ENCODE measurements around the gene MND1.

Gene MND1

DNA sequence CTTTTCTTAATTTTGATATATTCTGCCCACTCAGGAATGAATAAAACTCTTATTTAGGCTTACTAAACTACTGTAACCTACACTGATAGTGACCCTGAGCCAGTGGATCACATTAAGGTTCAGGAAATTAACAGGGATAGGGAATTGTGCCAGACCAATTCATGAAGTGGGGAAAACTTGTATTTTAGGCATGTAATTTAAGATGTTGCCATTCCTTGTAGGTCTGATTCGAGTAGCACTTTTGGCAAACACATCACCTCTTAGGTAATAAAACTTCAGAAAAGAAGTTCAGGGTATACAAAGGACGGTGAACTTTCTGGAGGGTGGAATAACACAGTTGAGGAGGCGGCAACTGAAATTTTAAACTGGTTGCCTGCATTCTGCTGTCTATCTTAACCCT is 54.9 kb downstream of the MND1 start:
- Histone ChIP-seq H3K4me2 (ENCODE audit: low read length) (no peak overlapping the region), H2AFZ (ENCODE audit: low read length) (no peak overlapping the region), H4K20me1 (ENCODE audit: insufficient read depth, low read length) (no peaks in the 10 kb centered on the region), H3K9me2 (ENCODE audit: low read depth, low read length) (no peaks in the 10 kb centered on the region), H3K27me3 (ENCODE audit: insufficient read depth, low read length) (no peaks in the 10 kb centered on the region), H3K9me3 (ENCODE audit: low read length) (0 out of 2 replicates have a peak, but pooled peaks cover 8% of the 10 kb centered on the region), H3K27ac (ENCODE audit: low read depth, low read length, poor library complexity, severe bottlenecking) (peak overlapping the region; percentile 61), H3K4me3 (ENCODE audit: low read depth, low read length, poor library complexity, severe bottlenecking) (no peak overlapping the region), H3F3A (ENCODE audit: insufficient read depth, low read length) (no peaks in the 10 kb centered on the region), H3K79me2 (ENCODE audit: insufficient read depth, low read length) (no peaks in the 10 kb centered on the region), H3K4me1 (ENCODE audit: insufficient read depth, low read length, severe bottlenecking) (peaks cover 33% of the 10 kb centered on the region), H3K9ac (ENCODE audit: low read length) (no peak overlapping the region), H3K36me3 (ENCODE audit: insufficient read depth, low read length) (peaks cover 73% of the 10 kb centered on the region)
- TF ChIP-seq EZH2 (IDR thresholded peaks at IDR 0.05; ENCODE audit: borderline replicate concordance, low read length) = no peak
- TF ChIP-seq, protein P1, sequence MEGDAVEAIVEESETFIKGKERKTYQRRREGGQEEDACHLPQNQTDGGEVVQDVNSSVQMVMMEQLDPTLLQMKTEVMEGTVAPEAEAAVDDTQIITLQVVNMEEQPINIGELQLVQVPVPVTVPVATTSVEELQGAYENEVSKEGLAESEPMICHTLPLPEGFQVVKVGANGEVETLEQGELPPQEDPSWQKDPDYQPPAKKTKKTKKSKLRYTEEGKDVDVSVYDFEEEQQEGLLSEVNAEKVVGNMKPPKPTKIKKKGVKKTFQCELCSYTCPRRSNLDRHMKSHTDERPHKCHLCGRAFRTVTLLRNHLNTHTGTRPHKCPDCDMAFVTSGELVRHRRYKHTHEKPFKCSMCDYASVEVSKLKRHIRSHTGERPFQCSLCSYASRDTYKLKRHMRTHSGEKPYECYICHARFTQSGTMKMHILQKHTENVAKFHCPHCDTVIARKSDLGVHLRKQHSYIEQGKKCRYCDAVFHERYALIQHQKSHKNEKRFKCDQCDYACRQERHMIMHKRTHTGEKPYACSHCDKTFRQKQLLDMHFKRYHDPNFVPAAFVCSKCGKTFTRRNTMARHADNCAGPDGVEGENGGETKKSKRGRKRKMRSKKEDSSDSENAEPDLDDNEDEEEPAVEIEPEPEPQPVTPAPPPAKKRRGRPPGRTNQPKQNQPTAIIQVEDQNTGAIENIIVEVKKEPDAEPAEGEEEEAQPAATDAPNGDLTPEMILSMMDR (IDR thresholded peaks at IDR 0.05; ENCODE audit: low read length) = no peak

DNA sequence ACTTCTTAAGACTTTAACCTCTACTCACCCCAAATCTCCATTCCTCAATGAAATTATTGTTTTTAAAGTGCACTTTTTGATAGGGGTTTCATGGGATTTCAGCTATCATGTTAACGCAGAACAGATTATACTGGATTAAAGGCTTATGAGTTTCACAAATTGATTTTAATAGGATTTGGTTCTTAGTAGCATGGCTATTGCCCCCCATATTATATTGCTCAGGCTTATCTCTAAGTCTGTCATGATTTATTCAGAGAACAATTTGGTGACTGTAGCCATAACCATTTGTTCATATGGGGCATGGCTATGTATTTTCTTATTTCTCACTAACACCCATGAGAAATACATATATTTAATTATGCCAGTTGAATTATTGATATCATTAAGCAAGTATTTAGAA is 57.0 kb downstream of the MND1 start:
- Histone ChIP-seq H3K4me1 (ENCODE audit: insufficient read depth, low read length, severe bottlenecking) (peaks cover 30% of the 10 kb centered on the region), H3K9ac (ENCODE audit: low read length) (no peak overlapping the region), H3K4me2 (ENCODE audit: low read length) (no peak overlapping the region), H3K27ac (ENCODE audit: low read depth, low read length, poor library complexity, severe bottlenecking) (no peak overlapping the region), H3K27me3 (ENCODE audit: insufficient read depth, low read length) (no peaks in the 10 kb centered on the region), H3K36me3 (ENCODE audit: insufficient read depth, low read length) (peaks cover 83% of the 10 kb centered on the region), H4K20me1 (ENCODE audit: insufficient read depth, low read length) (no peaks in the 10 kb centered on the region), H3K79me2 (ENCODE audit: insufficient read depth, low read length) (no peaks in the 10 kb centered on the region), H3K9me2 (ENCODE audit: low read depth, low read length) (no peaks in the 10 kb centered on the region), H2AFZ (ENCODE audit: low read length) (no peak overlapping the region), H3K9me3 (ENCODE audit: low read length) (0 out of 2 replicates have a peak, but pooled peaks cover 8% of the 10 kb centered on the region), H3K4me3 (ENCODE audit: low read depth, low read length, poor library complexity, severe bottlenecking) (no peak overlapping the region), H3F3A (ENCODE audit: insufficient read depth, low read length) (no peaks in the 10 kb centered on the region)
- TF ChIP-seq, protein P1 (IDR thresholded peaks at IDR 0.05; ENCODE audit: low read length) = no peak
- no peak for TF ChIP-seq EZH2 (IDR thresholded peaks at IDR 0.05; ENCODE audit: borderline replicate concordance, low read length)

DNA sequence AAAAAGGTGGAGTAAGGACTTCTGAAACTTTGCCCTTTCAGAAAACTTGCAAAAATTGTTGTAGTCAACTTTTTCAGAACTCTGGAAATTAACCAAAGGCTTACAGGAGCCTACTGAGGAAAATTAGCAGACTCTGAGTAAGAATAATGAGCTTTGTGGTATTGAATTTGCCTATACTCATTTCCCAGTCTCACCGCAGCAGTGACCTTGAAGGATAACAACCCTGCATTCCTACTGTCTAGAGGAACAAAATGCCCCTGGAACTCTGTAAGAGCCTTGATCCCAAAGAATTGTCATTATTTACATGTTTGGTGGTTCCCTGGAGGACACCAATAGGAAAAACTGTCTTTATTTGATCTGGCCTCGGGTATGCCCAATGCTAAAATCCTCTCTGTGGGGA is 57.9 kb downstream of the MND1 start:
- H3K9ac ChIP-seq (ENCODE audit: low read length) = no peak overlapping the region
- no peaks in the 10 kb centered on the region for H3K79me2 ChIP-seq (ENCODE audit: insufficient read depth, low read length)
- H3K9me3 ChIP-seq (ENCODE audit: low read length) = 0 out of 2 replicates have a peak, but pooled peaks cover 8% of the 10 kb centered on the region
- no peak overlapping the region for H3K4me2 ChIP-seq (ENCODE audit: low read length)
- no peak overlapping the region for H3K27ac ChIP-seq (ENCODE audit: low read depth, low read length, poor library complexity, severe bottlenecking)
- no peaks in the 10 kb centered on the region for H3K9me2 ChIP-seq (ENCODE audit: low read depth, low read length)
- no peak overlapping the region for H2AFZ ChIP-seq (ENCODE audit: low read length)
- TF ChIP-seq, protein P1 (IDR thresholded peaks at IDR 0.05; ENCODE audit: low read length) = no peak
- TF ChIP-seq EZH2 (IDR thresholded peaks at IDR 0.05; ENCODE audit: borderline replicate concordance, low read length) = no peak
- H3K36me3 ChIP-seq (ENCODE audit: insufficient read depth, low read length) = peaks cover 86% of the 10 kb centered on the region
- no peaks in the 10 kb centered on the region for H3F3A ChIP-seq (ENCODE audit: insufficient read depth, low read length)
- H3K27me3 ChIP-seq (ENCODE audit: insufficient read depth, low read length) = no peaks in the 10 kb centered on the region
- H3K4me3 ChIP-seq (ENCODE audit: low read depth, low read length, poor library complexity, severe bottlenecking) = no peak overlapping the region
- no peaks in the 10 kb centered on the region for H4K20me1 ChIP-seq (ENCODE audit: insufficient read depth, low read length)
- H3K4me1 ChIP-seq (ENCODE audit: insufficient read depth, low read length, severe bottlenecking) = peaks cover 28% of the 10 kb centered on the region
